ENCODE data around the gene RBM4B.

RBM4B gene

GRCh38 chr11:66713746-66714480 lies 36.2 kb upstream of the RBM4B start:
- ATAC-seq (no peak), DNase-seq (no peak)
- peaks cover 36% of the 10 kb centered on the region for H3K27me3 Mint-ChIP-seq
- H3K4me3 Mint-ChIP-seq = no peak overlapping the region
- H3K4me1 Mint-ChIP-seq = no peaks in the 10 kb centered on the region
- H3K27ac Mint-ChIP-seq = no peak overlapping the region
- no peaks in the 10 kb centered on the region for H3K9me3 Mint-ChIP-seq

- ATAC-seq = no peak
- DNase-seq = no peak
- H3K27me3 Mint-ChIP-seq = peaks cover 21% of the 10 kb centered on the region
- no peaks in the 10 kb centered on the region for H3K9me3 Mint-ChIP-seq
- no peaks in the 10 kb centered on the region for H3K4me1 Mint-ChIP-seq
- H3K4me3 Mint-ChIP-seq = no peak overlapping the region
- no peak overlapping the region for H3K27ac Mint-ChIP-seq
These were observed 32.8 kb upstream of the RBM4B start for GRCh38 chr11:66710384-66710930.

GRCh38 chr11:66708701-66709100 lies 31.0 kb upstream of the RBM4B start:
- no peak overlapping the region for H3K27ac Mint-ChIP-seq
- DNase-seq (no peak), ATAC-seq (no peak)
- H3K4me1 Mint-ChIP-seq = no peaks in the 10 kb centered on the region
- no peak overlapping the region for H3K4me3 Mint-ChIP-seq
- no peaks in the 10 kb centered on the region for H3K9me3 Mint-ChIP-seq
- H3K27me3 Mint-ChIP-seq = peaks cover 7% of the 10 kb centered on the region

- no peak overlapping the region for H3K27ac Mint-ChIP-seq
- no peaks in the 10 kb centered on the region for H3K9me3 Mint-ChIP-seq
- no peaks in the 10 kb centered on the region for H3K4me1 Mint-ChIP-seq
- DNase-seq = no peak
- peaks cover 1% of the 10 kb centered on the region for H3K27me3 Mint-ChIP-seq
- H3K4me3 Mint-ChIP-seq = no peak overlapping the region
- no peak for ATAC-seq
These were observed 30.4 kb upstream of the RBM4B start for GRCh38 chr11:66708094-66708493.

- no peak for ATAC-seq
- no peak for DNase-seq
- H3K4me1 Mint-ChIP-seq = no peaks in the 10 kb centered on the region
- H3K4me3 Mint-ChIP-seq = no peak overlapping the region
- H3K27me3 Mint-ChIP-seq = no peaks in the 10 kb centered on the region
- no peaks in the 10 kb centered on the region for H3K9me3 Mint-ChIP-seq
- H3K27ac Mint-ChIP-seq = no peak overlapping the region
These were observed 29.8 kb upstream of the RBM4B start for GRCh38 chr11:66707486-66707885.

GRCh38 chr11:66706989-66707388 lies 29.3 kb upstream of the RBM4B start:
- Mint-ChIP-seq H3K4me1 (no peaks in the 10 kb centered on the region), H3K27me3 (no peaks in the 10 kb centered on the region), H3K9me3 (no peaks in the 10 kb centered on the region), H3K4me3 (no peak overlapping the region), H3K27ac (no peak overlapping the region)
- no peak for ATAC-seq
- DNase-seq = no peak

- no peaks in the 10 kb centered on the region for H3K27me3 Mint-ChIP-seq
- H3K9me3 Mint-ChIP-seq = no peaks in the 10 kb centered on the region
- ATAC-seq (no peak), DNase-seq (no peak)
- no peaks in the 10 kb centered on the region for H3K4me1 Mint-ChIP-seq
- H3K4me3 Mint-ChIP-seq = no peak overlapping the region
- H3K27ac Mint-ChIP-seq = peak overlapping the region in 1 of 2 donors; percentile 16
These were observed 28.1 kb upstream of the RBM4B start for GRCh38 chr11:66705587-66706335.

GRCh38 chr11:66704659-66705360 lies 27.1 kb upstream of the RBM4B start:
- DNase-seq (no peak), ATAC-seq (peak; percentile 23)
- Mint-ChIP-seq H3K27me3 (no peaks in the 10 kb centered on the region), H3K9me3 (no peaks in the 10 kb centered on the region), H3K4me1 (no peaks in the 10 kb centered on the region), H3K4me3 (no peak overlapping the region), H3K27ac (no peak overlapping the region)

GRCh38 chr11:66701432-66702240 lies 23.9 kb upstream of the RBM4B start:
- Mint-ChIP-seq H3K9me3 (no peaks in the 10 kb centered on the region), H3K27me3 (no peaks in the 10 kb centered on the region), H3K4me1 (no peaks in the 10 kb centered on the region), H3K4me3 (no peak overlapping the region), H3K27ac (no peak overlapping the region)
- peak; percentile 39 for ATAC-seq
- DNase-seq = no peak

GRCh38 chr11:66700742-66701141 lies 23.1 kb upstream of the RBM4B start:
- DNase-seq (no peak), ATAC-seq (no peak)
- no peak overlapping the region for H3K4me3 Mint-ChIP-seq
- no peaks in the 10 kb centered on the region for H3K27me3 Mint-ChIP-seq
- no peaks in the 10 kb centered on the region for H3K9me3 Mint-ChIP-seq
- no peak overlapping the region for H3K27ac Mint-ChIP-seq
- no peaks in the 10 kb centered on the region for H3K4me1 Mint-ChIP-seq

GRCh38 chr11:66700337-66700736 lies 22.6 kb upstream of the RBM4B start:
- H3K9me3 Mint-ChIP-seq = no peaks in the 10 kb centered on the region

GRCh38 chr11:66698491-66698890 lies 20.8 kb upstream of the RBM4B start:
- Mint-ChIP-seq H3K27ac (peak overlapping the region in 1 of 2 donors; percentile 54), H3K4me3 (no peak overlapping the region), H3K9me3 (no peaks in the 10 kb centered on the region), H3K4me1 (peaks cover 8% of the 10 kb centered on the region), H3K27me3 (no peaks in the 10 kb centered on the region)
- no peak for ATAC-seq
- no peak for DNase-seq

More at GRCh38 chr11:66700337-66700736, 22.6 kb upstream of the RBM4B start:
- Mint-ChIP-seq H3K27ac (no peak overlapping the region), H3K4me1 (no peaks in the 10 kb centered on the region), H3K4me3 (no peak overlapping the region), H3K27me3 (no peaks in the 10 kb centered on the region)
- DNase-seq = no peak
- no peak for ATAC-seq

GRCh38 chr11:66697988-66698387 lies 20.3 kb upstream of the RBM4B start:
- Mint-ChIP-seq H3K4me3 (no peak overlapping the region), H3K9me3 (no peaks in the 10 kb centered on the region), H3K27ac (no peak overlapping the region), H3K4me1 (peaks cover 8% of the 10 kb centered on the region), H3K27me3 (no peaks in the 10 kb centered on the region)
- ATAC-seq = no peak
- DNase-seq = no peak

GRCh38 chr11:66696146-66696545 lies 18.5 kb upstream of the RBM4B start:
- Mint-ChIP-seq H3K27ac (no peak overlapping the region), H3K27me3 (no peaks in the 10 kb centered on the region), H3K4me3 (no peak overlapping the region), H3K9me3 (no peaks in the 10 kb centered on the region), H3K4me1 (peaks cover 8% of the 10 kb centered on the region)
- ATAC-seq = no peak
- no peak for DNase-seq

GRCh38 chr11:66694732-66695207 lies 17.1 kb upstream of the RBM4B start:
- DNase-seq = peak; percentile 73 to 86
- peak; percentile 94 for ATAC-seq
- Mint-ChIP-seq H3K27ac (no peak overlapping the region), H3K27me3 (no peaks in the 10 kb centered on the region), H3K4me1 (peaks cover 8% of the 10 kb centered on the region), H3K4me3 (no peak overlapping the region), H3K9me3 (no peaks in the 10 kb centered on the region)

All from stimulated activated naive CD8-positive, alpha-beta T cell treated with anti-CD3 and anti-CD28 coated beads, Interleukin-15, amount 100 ng/mL, for 72 hours (primary cell).